Activated CD4-positive, alpha-beta T cell treated with anti-CD3 and anti-CD28 coated beads, Interleukin-2, amount 10 ng/mL, durations not matched to agents 7 days and 5 days (primary cell): ENCODE results near the gene IVNS1ABP. TPM values are rescaled to one million over a fixed set of nuclear protein-coding genes. Genes with fewer than 3 reads are reported as not detected.
A peak's percentile ranks its signal among the peaks of the same experiment; 100 is the strongest.

Experiments used
- CTCF ChIA-PET: fragments of 350-600 bp; sonication (Branson Sonifier 250); formaldehyde crosslinking; loops from one replicate; lab custom pipeline; 2021; ENCODE audit warnings: antibody characterized with exemption; lab: Charles Lee
- POLR2A ChIA-PET: fragments of 350-600 bp; sonication (Branson Sonifier 250); formaldehyde crosslinking; loops from one replicate; lab custom pipeline; 2021; ENCODE audit warnings: antibody characterized with exemption; lab: Charles Lee
- DNase-seq: peaks from one replicate; pipeline ENCODE4 v3.0.0-alpha.2; 2020
- H3K27ac Mint-ChIP-seq: one replicate; pipeline ENCODE4 v1.8.0; 2021; ENCODE audit warnings: mild to moderate bottlenecking, moderate library complexity, mixed read lengths
- H3K27me3 Mint-ChIP-seq: one replicate; pipeline ENCODE4 v1.8.0; 2021; ENCODE audit warnings: mixed read lengths
- H3K36me3 Mint-ChIP-seq: one replicate; pipeline ENCODE4 v1.8.0; 2021; ENCODE audit warnings: low read depth, mixed read lengths
- H3K4me1 Mint-ChIP-seq: one replicate; pipeline ENCODE4 v1.8.0; 2021; ENCODE audit warnings: mixed read lengths
- H3K4me3 Mint-ChIP-seq: one replicate; pipeline ENCODE4 v1.8.0; 2021; ENCODE audit warnings: mild to moderate bottlenecking, moderate library complexity, mixed read lengths
- H3K9me3 Mint-ChIP-seq: one replicate; pipeline ENCODE4 v1.8.0; 2021; ENCODE audit warnings: mixed read lengths
- total RNA-seq, 2 experiments: library from RNA; stranded (reverse); gene quantifications; one replicate each; pipeline ENCODE4 v1.2.3, GENCODE V29; 2021

The IVNS1ABP gene
- total RNA-seq, 2 experiments from 2014 or later = 87.9 to 89.9 TPM

- no peak overlapping the region for H3K4me3 Mint-ChIP-seq
- POLR2A ChIA-PET = no interaction called here
Observed at GRCh38 chr1:185348296-185348695, 31.3 kb upstream of the IVNS1ABP start.

GRCh38 chr1:185345913-185346720, 29.1 kb upstream of the IVNS1ABP start:
- no peaks in the 10 kb centered on the region for H3K9me3 Mint-ChIP-seq
- no peak for DNase-seq
- H3K4me1 Mint-ChIP-seq = peaks cover 22% of the 10 kb centered on the region
- POLR2A ChIA-PET = no interaction called here
- CTCF ChIA-PET = no interaction called here
- H3K27ac Mint-ChIP-seq = no peak overlapping the region
- peaks cover 7% of the 10 kb centered on the region for H3K36me3 Mint-ChIP-seq
- H3K27me3 Mint-ChIP-seq = no peaks in the 10 kb centered on the region
- H3K4me3 Mint-ChIP-seq = no peak overlapping the region

More at GRCh38 chr1:185348296-185348695, 31.3 kb upstream of the IVNS1ABP start:
- Mint-ChIP-seq H3K4me1 (peaks cover 20% of the 10 kb centered on the region), H3K36me3 (peaks cover 4% of the 10 kb centered on the region), H3K27ac (no peak overlapping the region), H3K9me3 (no peaks in the 10 kb centered on the region), H3K27me3 (no peaks in the 10 kb centered on the region)
- CTCF ChIA-PET = interaction anchor here (1.8 kb wide), 1 partner anchor 9 kb away, joined by 4 read pairs; no protein-coding TSS in a partner anchor
- no peak for DNase-seq

DNA sequence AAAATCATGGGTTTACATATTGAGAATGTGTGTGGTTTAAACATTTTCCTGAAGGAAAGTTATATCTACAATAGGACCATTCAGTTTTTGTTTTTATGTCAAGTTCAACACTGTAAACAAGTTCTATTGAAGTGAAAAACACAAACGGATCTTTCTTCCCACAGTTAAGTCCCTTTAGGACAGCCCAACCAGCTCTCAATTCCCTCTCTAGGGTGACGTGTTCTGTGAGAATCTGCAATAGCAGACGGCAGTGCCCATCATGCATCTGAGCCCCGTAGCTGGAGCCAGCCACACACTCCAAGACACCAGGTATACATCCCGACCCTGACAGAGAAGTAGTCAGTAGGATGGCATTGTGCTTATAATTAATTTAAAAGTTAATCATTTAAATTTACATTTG, 26.3 kb upstream of the IVNS1ABP start:
- DNase-seq = no peak
- Mint-ChIP-seq H3K4me1 (peaks cover 44% of the 10 kb centered on the region), H3K27ac (no peak overlapping the region), H3K36me3 (peaks cover 15% of the 10 kb centered on the region), H3K27me3 (no peaks in the 10 kb centered on the region), H3K9me3 (peaks cover 4% of the 10 kb centered on the region), H3K4me3 (no peak overlapping the region)
- ChIA-PET POLR2A (no interaction called here), CTCF (no interaction called here)

- Mint-ChIP-seq H3K9me3 (peaks cover 4% of the 10 kb centered on the region), H3K4me1 (peaks cover 46% of the 10 kb centered on the region), H3K4me3 (no peak overlapping the region), H3K27me3 (no peaks in the 10 kb centered on the region), H3K27ac (no peak overlapping the region), H3K36me3 (peaks cover 15% of the 10 kb centered on the region)
- CTCF ChIA-PET = no interaction called here
- POLR2A ChIA-PET = no interaction called here
- no peak for DNase-seq
Observed at GRCh38 chr1:185342672-185343259, 25.7 kb upstream of the IVNS1ABP start.

DNA sequence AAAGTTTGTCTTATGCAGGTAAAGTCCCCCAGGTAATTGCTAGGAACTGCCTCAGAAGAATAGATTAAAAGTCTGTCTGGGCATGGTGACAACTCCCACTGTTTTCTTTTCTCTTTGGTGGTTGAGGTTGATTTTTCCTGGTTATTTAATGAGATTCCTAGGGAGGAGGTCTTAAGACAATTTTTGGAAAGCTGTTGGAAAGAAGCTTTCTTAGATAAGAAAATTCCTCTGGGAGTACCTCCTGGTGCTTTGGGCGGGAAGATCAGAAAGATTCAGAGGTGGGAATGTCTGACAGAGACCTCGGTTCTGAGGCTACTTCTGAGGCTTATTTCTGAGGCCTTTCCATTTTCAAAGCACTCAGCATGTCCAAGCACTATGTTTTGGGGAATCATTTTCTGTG, 25.0 kb upstream of the IVNS1ABP start:
- Mint-ChIP-seq H3K9me3 (peaks cover 6% of the 10 kb centered on the region), H3K36me3 (peaks cover 15% of the 10 kb centered on the region), H3K27ac (no peak overlapping the region), H3K4me3 (no peak overlapping the region), H3K4me1 (peaks cover 49% of the 10 kb centered on the region), H3K27me3 (no peaks in the 10 kb centered on the region)
- ChIA-PET POLR2A (no interaction called here), CTCF (no interaction called here)
- no peak for DNase-seq

GRCh38 chr1:185341196-185341781, 24.2 kb upstream of the IVNS1ABP start:
- H3K4me1 Mint-ChIP-seq = peaks cover 46% of the 10 kb centered on the region

GRCh38 chr1:185338719-185339622, 21.9 kb upstream of the IVNS1ABP start:
- POLR2A ChIA-PET = no interaction called here
- DNase-seq = peak; percentile 77
- CTCF ChIA-PET = interaction anchor here (0.6 to 2.2 kb wide), 4 partner anchors 10 to 299 kb away, joined by 3 to 8 read pairs (median 4); partner anchors contain the start of gene IVNS1ABP
- Mint-ChIP-seq H3K27ac (peak overlapping the region; percentile 86), H3K36me3 (peaks cover 17% of the 10 kb centered on the region), H3K4me3 (peak overlapping the region; percentile 28), H3K9me3 (peaks cover 15% of the 10 kb centered on the region), H3K27me3 (peaks cover 4% of the 10 kb centered on the region), H3K4me1 (peaks cover 36% of the 10 kb centered on the region)

More at GRCh38 chr1:185341196-185341781, 24.2 kb upstream of the IVNS1ABP start:
- Mint-ChIP-seq H3K9me3 (peaks cover 9% of the 10 kb centered on the region), H3K27me3 (peaks cover under 1% of the 10 kb centered on the region), H3K27ac (no peak overlapping the region), H3K4me3 (no peak overlapping the region), H3K36me3 (peaks cover 15% of the 10 kb centered on the region)
- POLR2A ChIA-PET = interaction anchor here (0.6 kb wide), 1 partner anchor 9 kb away, joined by 4 read pairs; no protein-coding TSS in a partner anchor
- CTCF ChIA-PET = no interaction called here
- no peak for DNase-seq

GRCh38 chr1:185337246-185337645, 20.2 kb upstream of the IVNS1ABP start:
- ChIA-PET POLR2A (no interaction called here), CTCF (interaction anchor here (0.9 to 1.9 kb wide), 4 partner anchors 12 to 259 kb away, joined by 3 to 6 read pairs (median 4); no protein-coding TSS in a partner anchor)
- no peak for DNase-seq
- Mint-ChIP-seq H3K9me3 (peaks cover 15% of the 10 kb centered on the region), H3K27ac (no peak overlapping the region), H3K4me1 (peaks cover 36% of the 10 kb centered on the region), H3K36me3 (peaks cover 12% of the 10 kb centered on the region), H3K27me3 (peaks cover 4% of the 10 kb centered on the region), H3K4me3 (no peak overlapping the region)

- peaks cover 11% of the 10 kb centered on the region for H3K9me3 Mint-ChIP-seq
- H3K27ac Mint-ChIP-seq = no peak overlapping the region
- H3K4me3 Mint-ChIP-seq = no peak overlapping the region
- CTCF ChIA-PET = no interaction called here
- peaks cover 4% of the 10 kb centered on the region for H3K27me3 Mint-ChIP-seq
- POLR2A ChIA-PET = no interaction called here
- peaks cover 21% of the 10 kb centered on the region for H3K4me1 Mint-ChIP-seq
- peaks cover 5% of the 10 kb centered on the region for H3K36me3 Mint-ChIP-seq
- no peak for DNase-seq
Observed at GRCh38 chr1:185334182-185334581, 17.1 kb upstream of the IVNS1ABP start.

- Mint-ChIP-seq H3K9me3 (peaks cover 8% of the 10 kb centered on the region), H3K4me3 (no peak overlapping the region), H3K27ac (no peak overlapping the region), H3K36me3 (peaks cover 6% of the 10 kb centered on the region), H3K27me3 (no peaks in the 10 kb centered on the region), H3K4me1 (no peaks in the 10 kb centered on the region)
- no peak for DNase-seq
- ChIA-PET POLR2A (no interaction called here), CTCF (interaction anchor here (0.6 to 1.0 kb wide), 2 partner anchors 10 to 190 kb away, joined by 3 to 4 read pairs; no protein-coding TSS in a partner anchor)
Observed at GRCh38 chr1:185328255-185328654, 11.2 kb upstream of the IVNS1ABP start.

GRCh38 chr1:185325413-185325812, 8.4 kb upstream of the IVNS1ABP start:
- H3K4me3 Mint-ChIP-seq = no peak overlapping the region
- ChIA-PET POLR2A (no interaction called here), CTCF (interaction anchor here (0.6 to 1.1 kb wide), 4 partner anchors 11 to 341 kb away, joined by 3 to 6 read pairs (median 5); no protein-coding TSS in a partner anchor)
- DNase-seq = no peak
- peaks cover 22% of the 10 kb centered on the region for H3K9me3 Mint-ChIP-seq
- H3K27ac Mint-ChIP-seq = no peak overlapping the region
- H3K36me3 Mint-ChIP-seq = peaks cover 15% of the 10 kb centered on the region
- H3K4me1 Mint-ChIP-seq = no peaks in the 10 kb centered on the region
- no peaks in the 10 kb centered on the region for H3K27me3 Mint-ChIP-seq

- H3K36me3 Mint-ChIP-seq = peaks cover 18% of the 10 kb centered on the region
- ChIA-PET CTCF (interaction anchor here (0.6 kb wide), 1 partner anchor 10 kb away, joined by 5 read pairs; no protein-coding TSS in a partner anchor), POLR2A (interaction anchor here (0.7 kb wide), 1 partner anchor 10 kb away, joined by 5 read pairs; no protein-coding TSS in a partner anchor)
- H3K4me3 Mint-ChIP-seq = no peak overlapping the region
- H3K27ac Mint-ChIP-seq = no peak overlapping the region
- H3K9me3 Mint-ChIP-seq = peaks cover 22% of the 10 kb centered on the region
- DNase-seq = no peak
- H3K27me3 Mint-ChIP-seq = no peaks in the 10 kb centered on the region
- peaks cover 4% of the 10 kb centered on the region for H3K4me1 Mint-ChIP-seq
Observed at GRCh38 chr1:185324118-185324517, 7.1 kb upstream of the IVNS1ABP start.
